Cerebellar nuclear complex (tissue), 1 donor: ENCODE results near the gene PARM1.
"Not testable (repeated sequence)": the region's sequence is repeated elsewhere in the genome, so short reads cannot be mapped to it uniquely, and the experiment has no call there.

Source experiments
- DNase-seq, 2 experiments: peaks; one replicate each; lab custom pipeline; 2025; lab: John Stamatoyannopoulos, UW

Gene PARM1

GRCh38 chr4:74983253-74983635 is 50.3 kb downstream of the PARM1 start:
- DNase-seq, result no peak

- no peak for DNase-seq
Observed at GRCh38 chr4:74990276-74990875, 57.5 kb downstream of the PARM1 start.

- not testable (repeated sequence) for DNase-seq
Observed at GRCh38 chr4:74994436-74994835, 61.5 kb downstream of the PARM1 start.

- no peak for DNase-seq
Observed at GRCh38 chr4:74996996-74997395, 64.1 kb downstream of the PARM1 start.

GRCh38 chr4:74997948-74998729 is 65.2 kb downstream of the PARM1 start:
- no peak for DNase-seq

- DNase-seq, result no peak
Observed at GRCh38 chr4:74999714-75000309, 66.9 kb downstream of the PARM1 start.

GRCh38 chr4:75001871-75002270 is 69.0 kb downstream of the PARM1 start:
- no peak for DNase-seq

DNA sequence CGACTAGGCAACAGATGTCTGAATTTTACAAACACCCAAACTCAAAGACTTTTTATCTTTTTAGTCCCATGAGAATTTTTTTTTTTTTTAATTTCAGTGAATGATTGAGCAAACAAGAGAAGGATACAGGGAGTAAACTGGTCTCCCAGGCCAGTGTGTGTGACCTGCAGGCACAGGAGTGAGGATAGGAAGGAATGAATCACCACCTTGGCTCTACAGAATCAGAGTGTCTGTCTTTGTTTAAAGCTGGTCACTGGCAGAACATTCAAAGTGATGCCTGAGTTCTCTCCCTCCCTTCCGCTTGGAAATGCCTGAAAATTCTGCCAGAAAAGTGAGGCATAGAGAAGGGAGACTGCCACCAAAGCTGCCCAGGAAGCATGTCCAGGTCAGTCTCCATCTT is 69.5 kb downstream of the PARM1 start:
- no peak for DNase-seq

DNA sequence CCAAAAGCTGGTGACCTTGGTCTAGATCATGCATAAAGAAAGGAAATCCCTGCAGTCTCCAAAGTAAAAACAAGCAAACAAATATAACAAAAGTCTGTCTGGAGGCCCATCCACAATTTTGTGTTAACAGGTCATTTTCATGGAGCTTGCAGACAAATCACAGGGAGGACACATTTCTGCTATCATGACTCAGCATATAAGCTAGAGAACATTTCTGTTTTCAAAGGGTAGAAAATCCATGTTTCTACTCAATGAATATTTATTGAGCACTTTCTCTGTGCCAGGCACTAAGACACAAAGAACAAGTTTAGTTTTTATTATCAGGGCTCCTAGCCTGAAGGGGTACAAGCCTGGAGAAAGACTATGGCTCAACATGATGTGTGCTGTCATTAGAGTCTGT is 71.1 kb downstream of the PARM1 start:
- DNase-seq, result no peak

DNA sequence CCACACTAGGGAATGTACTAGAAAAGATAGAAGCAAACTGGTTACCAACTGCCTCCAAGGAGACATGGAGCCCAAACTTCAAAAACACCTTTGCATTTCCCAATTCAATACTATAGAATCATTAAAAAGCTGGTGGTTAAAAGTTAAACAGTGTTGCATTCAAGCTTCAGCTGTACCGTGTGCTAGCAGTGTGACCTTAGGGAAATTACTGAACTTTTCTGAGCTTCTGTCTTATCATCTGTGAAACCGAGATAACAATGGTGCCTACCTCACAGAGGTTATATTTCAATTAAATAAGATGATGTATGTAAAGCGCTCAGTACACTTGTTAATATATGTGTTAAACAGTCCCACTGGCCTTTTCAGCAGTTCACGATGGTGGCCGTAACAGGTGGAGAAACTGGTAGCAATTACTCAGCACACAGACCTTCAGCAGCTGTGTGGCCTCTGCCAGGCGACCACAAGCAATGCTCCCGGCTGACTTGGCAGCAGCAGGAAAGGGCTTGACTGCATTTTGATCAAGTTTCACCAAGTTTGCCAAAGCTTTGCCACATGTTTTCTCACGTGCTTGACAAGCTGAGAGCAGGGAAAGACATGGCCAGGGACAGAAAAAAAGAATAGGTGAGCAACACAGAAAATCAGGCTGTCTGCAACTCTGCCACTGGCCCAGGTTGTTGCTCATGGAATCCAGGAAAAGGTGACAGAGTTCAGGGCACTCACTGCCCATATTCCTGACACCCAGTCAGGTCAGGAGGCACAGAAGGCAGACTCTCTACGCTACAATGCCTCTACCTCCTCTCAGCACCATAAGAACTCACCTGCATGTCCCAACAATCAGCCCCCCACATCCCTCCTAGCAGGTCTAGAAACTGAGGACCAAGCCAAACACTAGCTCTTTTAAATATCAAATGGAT is 72.1 kb downstream of the PARM1 start:
- DNase-seq, result no peak

DNA sequence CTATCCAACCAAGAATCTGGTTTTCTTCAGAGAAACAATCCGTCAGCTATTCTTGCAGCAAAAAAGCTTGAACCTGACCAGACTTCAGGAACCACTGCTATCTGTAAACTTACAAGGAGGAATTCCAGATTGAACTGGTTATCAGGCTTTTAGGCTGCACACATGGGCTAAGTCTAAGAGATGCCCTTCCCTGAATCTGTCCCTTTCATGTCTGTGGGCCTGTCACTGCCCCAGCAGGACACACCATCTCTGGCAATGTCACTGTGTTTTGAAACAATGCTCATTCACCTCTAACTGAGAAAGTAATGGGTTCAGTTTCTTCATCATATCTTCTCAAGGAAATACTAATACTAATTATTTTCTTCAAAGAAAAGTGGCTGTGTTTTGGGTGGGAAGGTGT is 72.8 kb downstream of the PARM1 start:
- no peak for DNase-seq

GRCh38 chr4:75007891-75008290 is 75.0 kb downstream of the PARM1 start:
- no peak for DNase-seq

GRCh38 chr4:75009138-75009537 is 76.2 kb downstream of the PARM1 start:
- DNase-seq, result no peak

GRCh38 chr4:75011131-75011795 is 78.3 kb downstream of the PARM1 start:
- DNase-seq, result no peak

DNA sequence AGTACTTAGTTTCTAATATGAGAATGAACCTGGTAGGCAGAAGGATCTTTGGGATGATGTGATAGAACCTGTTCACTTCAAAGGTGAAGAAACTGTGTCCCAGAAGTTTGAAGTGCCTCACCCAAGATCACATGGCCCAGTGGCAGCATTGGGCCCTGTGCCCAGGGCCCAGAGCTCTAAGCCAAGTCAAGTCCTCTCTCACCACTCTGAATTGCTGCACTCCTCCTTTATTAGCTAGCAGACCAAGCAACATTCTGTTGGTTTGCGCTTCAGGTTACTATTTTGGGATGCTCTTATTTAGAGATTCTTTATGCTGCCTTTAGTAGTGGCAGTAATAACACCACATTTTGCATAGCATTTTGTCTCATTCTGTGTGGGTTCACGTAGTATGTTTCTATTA is 82.7 kb downstream of the PARM1 start:
- DNase-seq, result no peak

DNA sequence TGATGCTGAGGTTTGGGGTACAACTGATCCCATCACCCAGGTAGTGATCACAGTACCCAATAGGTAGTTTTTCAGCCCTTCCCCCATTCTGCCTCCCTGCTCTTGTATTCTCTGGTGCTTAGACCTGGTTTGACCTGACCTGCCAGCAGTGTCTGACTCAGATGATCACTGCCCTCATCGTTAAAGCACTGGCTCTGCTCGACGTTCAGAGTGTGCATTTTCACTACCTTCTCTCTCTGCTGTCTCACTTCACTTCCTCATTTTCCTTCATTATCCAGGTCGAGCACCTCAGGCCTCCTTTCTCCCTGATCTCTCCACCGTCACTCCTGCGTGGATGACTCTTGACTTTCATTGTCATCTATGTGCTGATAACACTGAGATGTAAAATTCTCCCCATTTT is 83.6 kb downstream of the PARM1 start:
- no peak for DNase-seq

DNA sequence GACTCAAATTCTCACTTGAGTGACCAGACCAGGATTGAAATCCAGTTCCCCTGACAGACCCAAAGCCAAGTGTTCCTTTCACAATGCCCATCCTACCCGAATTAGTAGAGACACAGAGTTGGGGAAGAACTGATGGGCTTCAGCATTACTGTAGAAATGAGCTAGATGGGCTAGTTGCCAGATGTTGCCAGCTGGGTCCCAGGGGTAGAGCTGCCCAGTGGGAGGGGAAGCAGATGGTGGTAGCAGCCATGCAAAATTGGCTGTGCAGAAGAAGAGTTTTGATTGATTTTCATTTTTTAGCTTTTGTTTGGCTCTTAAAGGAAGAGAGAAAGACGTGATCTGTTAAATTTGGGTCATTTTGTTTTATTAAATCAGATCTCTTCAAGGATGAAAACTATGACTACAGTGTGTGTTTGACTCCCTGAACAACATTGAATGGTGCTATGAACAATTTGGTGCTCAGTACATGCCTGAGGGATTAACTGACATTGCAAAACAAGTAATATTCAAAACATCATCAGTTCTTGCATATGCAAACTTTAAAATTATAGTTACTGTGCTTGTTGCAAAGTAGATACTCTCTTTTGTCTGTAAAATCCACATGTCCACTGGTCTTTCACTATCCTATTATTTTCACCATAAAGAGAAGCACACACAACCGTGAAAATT is 86.0 kb downstream of the PARM1 start:
- DNase-seq, result no peak

- no peak for DNase-seq
Observed at GRCh38 chr4:75025431-75025830, 92.5 kb downstream of the PARM1 start.

DNA sequence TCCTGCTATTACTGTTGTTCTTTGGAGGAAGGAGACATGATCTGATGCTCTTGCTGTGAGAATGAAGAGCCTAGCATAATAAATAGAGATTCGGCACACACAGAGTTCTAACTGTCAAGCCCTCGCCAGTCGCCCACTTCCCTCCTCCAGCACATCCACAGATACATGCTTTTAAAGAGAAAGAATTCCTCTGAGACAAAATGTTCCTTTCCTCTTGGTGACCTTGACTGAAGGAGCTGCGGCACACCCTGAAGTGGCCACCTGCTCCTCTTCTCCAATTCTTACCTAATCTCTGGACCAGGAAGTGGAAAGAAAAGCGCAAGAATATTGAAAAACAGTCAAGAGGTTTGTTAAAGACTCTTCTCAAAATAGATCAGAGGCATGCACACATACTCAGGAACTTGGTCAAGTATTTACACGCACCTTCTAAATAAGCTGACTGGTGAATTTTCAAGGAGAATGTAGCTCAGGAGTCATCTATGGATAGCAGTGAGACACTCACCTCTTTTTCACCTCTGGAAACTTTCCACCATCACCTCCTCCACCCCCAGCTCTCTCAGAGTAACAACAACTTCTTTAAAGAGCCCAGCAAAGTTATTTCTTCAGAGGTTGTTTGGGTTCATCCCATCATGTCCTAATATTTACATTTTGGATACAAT is 95.4 kb downstream of the PARM1 start:
- no peak for DNase-seq

DNA sequence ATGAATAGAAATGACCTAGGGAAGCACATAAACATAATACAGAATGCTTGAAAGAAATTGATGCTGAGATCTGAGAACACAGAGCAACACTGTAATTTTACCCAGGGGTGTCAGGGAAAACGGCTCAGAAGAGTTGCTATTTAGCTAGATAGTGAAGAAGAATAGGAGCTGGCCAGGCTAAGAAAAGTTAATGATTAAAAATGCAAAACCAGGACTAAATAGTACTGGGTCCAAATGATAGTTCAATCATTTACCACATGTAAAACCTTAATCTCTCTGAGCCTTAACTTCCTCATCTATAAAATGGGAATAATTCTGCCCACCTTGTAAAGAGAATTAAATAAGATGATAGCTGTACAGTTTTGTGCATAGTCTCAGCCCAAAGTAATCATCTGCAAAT is 97.1 kb downstream of the PARM1 start:
- no peak for DNase-seq
